GM19438 (cell line): ENCODE measurements around the gene PPAT.

Source experiments
- ATAC-seq: cut with Tn5 transposase; IDR thresholded peaks from one replicate; pipeline ENCODE4 v1.9.1; 2021; ENCODE audit warnings: low read depth; ENCODE audit not compliant: unreplicated experiment

PPAT gene

GRCh38 chr4:56438766-56439165 lies 3.4 kb upstream of the PPAT start:
- no peak for ATAC-seq

- ATAC-seq = peak; percentile 33
Measured at GRCh38 chr4:56434599-56435139, 746 bp downstream of the PPAT start.

DNA sequence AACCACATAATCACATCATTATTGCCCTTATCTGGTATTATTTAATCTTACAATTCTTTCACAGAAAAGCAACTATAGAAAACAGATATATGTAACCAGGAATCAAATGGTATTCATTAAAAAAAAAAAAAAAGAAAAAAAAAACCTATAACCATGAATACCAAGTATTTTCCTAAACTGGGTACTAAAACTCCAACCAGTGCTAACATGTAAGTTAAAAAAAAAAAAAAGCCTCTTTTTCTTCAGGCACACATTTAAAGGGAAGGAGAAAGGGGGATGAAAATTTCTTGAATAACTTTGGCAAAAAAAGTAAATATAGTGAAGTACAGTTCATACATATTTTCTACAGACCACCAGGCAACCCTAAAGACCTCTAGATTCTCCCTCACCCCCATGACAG lies 2.1 kb downstream of the PPAT start:
- no peak for ATAC-seq

GRCh38 chr4:56430203-56430602 lies 5.2 kb downstream of the PPAT start:
- ATAC-seq = no peak

DNA sequence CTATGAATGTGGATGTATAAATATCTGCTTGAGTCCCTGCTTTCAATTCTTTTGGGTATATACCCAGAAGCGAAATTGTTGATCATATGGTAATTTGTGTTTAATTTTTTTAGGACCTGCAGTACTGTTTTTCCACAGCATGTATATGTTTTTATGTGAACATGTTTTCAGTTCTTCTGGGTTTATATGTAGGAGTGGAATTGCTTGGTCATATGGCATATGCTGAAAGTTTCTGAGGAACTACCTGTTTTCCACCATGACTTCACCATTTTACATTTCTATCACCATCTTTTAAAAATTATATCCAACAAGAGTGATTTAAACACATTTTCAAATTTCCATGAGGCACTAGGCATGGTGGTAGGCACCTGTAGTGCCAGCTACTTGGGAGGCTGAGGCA lies 8.2 kb downstream of the PPAT start:
- ATAC-seq = no peak

GRCh38 chr4:56426273-56426672 lies 9.1 kb downstream of the PPAT start:
- peak; percentile 81 for ATAC-seq

- no peak for ATAC-seq
Measured at GRCh38 chr4:56425518-56425917, 9.9 kb downstream of the PPAT start.

DNA sequence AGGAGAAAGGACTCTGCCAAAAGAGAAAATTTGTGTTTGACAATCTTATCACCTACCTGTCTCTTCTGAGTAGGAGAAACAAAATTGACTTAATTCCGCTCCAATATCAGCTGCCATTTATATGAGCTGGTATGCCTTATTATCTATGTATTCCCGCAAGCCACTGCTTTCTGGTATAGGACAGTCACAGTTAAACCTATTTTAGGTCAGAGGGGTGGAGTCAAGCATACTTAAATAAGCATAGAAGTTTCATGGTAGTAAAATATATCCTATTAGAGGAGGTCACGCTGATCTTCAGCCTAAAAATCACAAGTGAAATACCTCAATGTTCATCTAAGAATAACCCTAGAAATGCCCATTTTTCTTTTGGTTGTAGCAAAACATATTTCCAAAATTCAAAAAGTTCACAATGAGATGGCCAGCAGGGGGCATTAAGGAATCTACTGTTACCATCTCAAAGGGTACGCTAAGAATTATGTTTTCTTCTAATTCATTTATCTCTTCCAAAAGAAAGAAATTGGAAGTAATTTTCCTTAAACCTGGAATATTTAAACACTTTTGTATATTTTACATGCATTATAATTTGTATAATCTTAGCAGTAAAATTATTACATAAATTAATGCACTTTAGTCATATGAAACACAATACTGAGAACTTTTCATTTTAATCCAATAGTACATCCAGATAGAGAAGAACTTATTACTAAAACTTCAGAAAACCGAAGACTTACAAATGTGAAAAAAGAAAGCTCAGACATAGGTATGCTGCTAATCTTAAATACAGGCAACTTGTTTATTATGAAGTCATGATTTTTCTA lies 10.5 kb downstream of the PPAT start:
- no peak for ATAC-seq

DNA sequence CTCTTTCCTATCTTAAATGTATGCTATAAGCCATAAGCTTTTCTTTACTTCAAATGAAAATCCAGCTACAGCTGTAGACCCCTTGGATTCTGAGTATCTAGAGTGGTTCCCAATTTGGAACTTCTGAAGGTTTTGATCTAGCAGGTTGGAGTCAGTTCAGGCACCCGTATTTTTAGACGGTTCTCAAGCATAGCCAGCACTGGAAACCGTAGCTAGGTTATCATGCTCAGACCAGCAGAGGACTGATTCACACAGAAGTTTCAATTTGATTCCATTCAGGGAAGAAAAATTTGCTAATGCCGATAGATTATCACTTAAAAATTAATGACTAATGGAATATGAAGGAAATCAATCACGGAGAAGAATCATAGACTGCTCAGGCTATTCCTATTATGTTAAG lies 11.2 kb downstream of the PPAT start:
- ATAC-seq = no peak

DNA sequence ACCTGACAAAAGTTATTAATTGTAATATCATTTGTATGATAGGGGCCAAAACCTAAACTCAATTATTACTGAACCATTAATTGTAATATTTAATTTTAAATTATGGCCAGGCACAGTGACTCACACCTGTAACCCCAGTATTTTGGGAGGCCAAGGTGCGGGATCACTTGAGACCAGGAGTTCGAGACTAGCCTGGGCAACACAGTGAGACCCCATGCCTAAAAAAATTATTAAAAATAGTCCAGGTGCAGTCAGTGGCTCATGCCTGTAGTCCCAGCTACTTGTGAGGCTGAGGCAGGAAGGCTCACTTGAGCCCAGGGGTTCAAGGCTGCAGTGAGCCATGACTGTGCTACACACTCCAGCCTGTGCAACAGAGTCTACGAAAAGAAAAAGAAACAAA lies 18.0 kb downstream of the PPAT start:
- ATAC-seq = no peak

GRCh38 chr4:56416349-56416748 lies 19.1 kb downstream of the PPAT start:
- ATAC-seq = no peak

GRCh38 chr4:56414135-56414670 lies 21.2 kb downstream of the PPAT start:
- no peak for ATAC-seq

GRCh38 chr4:56410247-56411062 lies 25.0 kb downstream of the PPAT start:
- ATAC-seq = no peak

DNA sequence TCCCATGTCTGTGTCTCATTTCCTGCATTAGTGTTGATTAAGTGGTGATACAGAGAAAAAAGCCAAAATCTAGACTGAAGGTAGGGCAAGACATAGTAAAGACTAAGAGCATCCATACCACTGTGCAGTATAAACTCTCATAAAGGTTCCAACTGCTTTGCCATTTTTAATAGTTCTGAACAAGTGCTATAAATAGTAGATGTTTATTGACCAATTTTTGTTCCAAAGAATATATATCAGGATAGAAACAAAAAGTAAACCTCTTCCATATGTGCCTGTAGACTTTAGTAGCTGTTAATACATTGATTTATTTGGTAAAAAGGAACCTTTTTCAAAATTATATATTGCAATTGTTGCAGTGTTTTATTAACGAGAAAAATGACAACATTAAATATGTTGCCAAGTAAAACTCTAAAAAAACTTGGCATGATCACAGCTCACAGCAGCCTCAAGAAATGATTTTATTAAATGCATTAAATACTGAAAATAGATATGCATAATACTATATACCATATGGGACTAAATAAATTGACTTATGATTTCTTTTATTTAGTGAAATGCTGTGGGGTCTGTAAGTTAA lies 25.8 kb downstream of the PPAT start:
- ATAC-seq = no peak

DNA sequence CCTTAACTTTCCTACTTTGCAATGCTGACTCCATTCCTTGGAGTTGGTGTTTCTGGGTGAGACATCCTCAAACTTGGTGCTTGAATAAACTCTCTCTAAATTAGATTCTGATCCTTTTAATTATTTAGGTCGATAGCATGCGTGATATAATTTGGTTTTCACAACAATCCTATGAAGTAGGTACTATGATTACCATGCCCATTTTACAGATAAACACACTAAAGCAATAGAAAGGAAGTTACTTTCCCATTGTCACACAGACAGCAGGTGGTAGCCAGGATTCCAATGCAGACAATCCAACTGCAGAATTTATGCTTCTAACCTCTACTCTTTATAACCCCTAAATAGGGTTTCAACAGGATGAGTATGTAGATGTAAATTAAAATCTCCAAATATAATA lies 26.4 kb downstream of the PPAT start:
- no peak for ATAC-seq

- ATAC-seq = no peak
Measured at GRCh38 chr4:56406151-56406550, 29.3 kb downstream of the PPAT start.

DNA sequence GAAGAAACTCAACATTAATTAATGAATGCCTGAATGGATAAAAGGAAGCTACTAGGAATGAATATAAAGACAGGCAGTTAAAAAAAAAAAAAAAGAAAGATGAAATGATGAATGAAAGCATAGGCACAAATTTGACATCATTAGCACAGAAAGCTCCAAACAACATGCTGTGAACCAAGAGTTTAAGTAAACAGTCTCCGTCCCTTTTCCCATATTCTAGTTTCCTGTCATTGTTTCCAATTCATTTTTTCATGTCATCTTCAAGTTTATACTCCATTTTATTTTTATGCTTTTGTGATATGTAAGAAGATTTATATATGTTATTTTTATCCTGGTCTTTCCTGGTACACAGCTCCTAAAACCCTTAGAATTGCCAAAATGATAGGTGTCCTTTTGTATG lies 30.4 kb downstream of the PPAT start:
- ATAC-seq = no peak

- no peak for ATAC-seq
Measured at GRCh38 chr4:56400560-56400959, 34.9 kb downstream of the PPAT start.

GRCh38 chr4:56391270-56391669 lies 44.1 kb downstream of the PPAT start:
- no peak for ATAC-seq

- no peak for ATAC-seq
Measured at GRCh38 chr4:56389558-56389957, 45.9 kb downstream of the PPAT start.

DNA sequence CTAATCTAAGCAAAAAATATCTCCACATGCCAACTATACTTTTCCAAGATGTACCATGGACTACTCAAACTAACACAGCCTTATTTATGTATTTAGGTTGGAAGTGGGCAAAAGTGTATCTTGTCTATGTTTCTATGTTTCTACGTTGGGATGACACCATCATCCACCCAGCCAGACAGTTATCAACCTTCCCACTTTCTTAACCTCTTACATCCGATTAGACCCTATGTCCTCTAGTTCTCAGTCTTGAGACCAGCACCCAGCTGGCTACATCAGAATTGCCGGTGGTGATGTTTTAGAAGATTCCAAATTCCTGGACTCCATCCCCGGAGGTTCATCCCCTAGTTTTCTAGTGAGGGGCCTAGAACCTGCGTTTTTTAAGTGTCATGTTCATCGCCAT lies 47.1 kb downstream of the PPAT start:
- ATAC-seq = no peak
